ENCODE results near the gene BORCS5. TPM values are rescaled to one million over a fixed set of nuclear protein-coding genes. Genes with fewer than 3 reads are reported as not detected.

BORCS5 gene
- total and polyA plus RNA-seq, 2 experiments from 2014 or later = 7.7 to 14.1 TPM

- Histone ChIP-seq H3K9me3 (ENCODE audit: low read depth) (no peaks in the 10 kb centered on the region), H3K9ac (no peak overlapping the region), H2AFZ (no peak overlapping the region), H4K20me1 (ENCODE audit: insufficient read depth) (no peaks in the 10 kb centered on the region), H3K27ac (no peak overlapping the region), H3K79me2 (ENCODE audit: insufficient read depth) (no peaks in the 10 kb centered on the region), H3K4me1 (ENCODE audit: insufficient read depth) (no peaks in the 10 kb centered on the region), H3K9me2 (ENCODE audit: insufficient read depth) (no peaks in the 10 kb centered on the region), H3K36me3 (ENCODE audit: low read depth) (no peaks in the 10 kb centered on the region), H3K4me3 (no peak overlapping the region), H3F3A (ENCODE audit: insufficient read depth) (no peaks in the 10 kb centered on the region), H3K27me3 (replicated peaks; ENCODE audit: insufficient read depth) (no peaks in the 10 kb centered on the region), H3K4me2 (ENCODE audit: unreplicated experiment) (no peak overlapping the region)
- WGBS, 2 experiments (ENCODE audit: low coverage in 1 of 2, low lambda C conversion rate in 2 of 2, missing lambda C conversion rate in 2 of 2) = 97 to 100% methylated on average over 2 of the region's 2 CpGs
- DNase-seq = no peak
- TF ChIP-seq EZH2 (IDR thresholded peaks at IDR 0.05; ENCODE audit: insufficient read depth, poor library complexity, severe bottlenecking) (no peak), EZH2phosphoT487 (IDR thresholded peaks at IDR 0.05; ENCODE audit: insufficient read depth, low read depth) (no peak)
- in situ Hi-C loops (cut with MboI) = no loop called here
Measured at GRCh38 chr12:12450043-12450471, 93.2 kb downstream of the BORCS5 start.

- no peaks in the 10 kb centered on the region for H3K79me2 ChIP-seq (ENCODE audit: insufficient read depth)
- no peaks in the 10 kb centered on the region for H3K9me2 ChIP-seq (ENCODE audit: insufficient read depth)
- WGBS, 2 experiments (ENCODE audit: low coverage in 1 of 2, low lambda C conversion rate in 2 of 2, missing lambda C conversion rate in 2 of 2) = 86 to 89% methylated on average over 4 of the region's 4 CpGs
- no peak overlapping the region for H3K27ac ChIP-seq
- H3K36me3 ChIP-seq (ENCODE audit: low read depth) = no peaks in the 10 kb centered on the region
- DNase-seq = no peak
- no peak overlapping the region for H3K4me3 ChIP-seq
- no peaks in the 10 kb centered on the region for H3K4me1 ChIP-seq (ENCODE audit: insufficient read depth)
- no peaks in the 10 kb centered on the region for H4K20me1 ChIP-seq (ENCODE audit: insufficient read depth)
- H3K9ac ChIP-seq = no peak overlapping the region
- no peak overlapping the region for H3K4me2 ChIP-seq (ENCODE audit: unreplicated experiment)
- no peak overlapping the region for H2AFZ ChIP-seq
- H3F3A ChIP-seq (ENCODE audit: insufficient read depth) = no peaks in the 10 kb centered on the region
- H3K9me3 ChIP-seq (ENCODE audit: low read depth) = no peaks in the 10 kb centered on the region
- in situ Hi-C loops (cut with MboI) = no loop called here
- no peaks in the 10 kb centered on the region for H3K27me3 ChIP-seq (replicated peaks; ENCODE audit: insufficient read depth)
- TF ChIP-seq EZH2phosphoT487 (IDR thresholded peaks at IDR 0.05; ENCODE audit: insufficient read depth, low read depth) (no peak), EZH2 (IDR thresholded peaks at IDR 0.05; ENCODE audit: insufficient read depth, poor library complexity, severe bottlenecking) (no peak)
Measured at GRCh38 chr12:12451098-12451497, 94.2 kb downstream of the BORCS5 start.

DNA sequence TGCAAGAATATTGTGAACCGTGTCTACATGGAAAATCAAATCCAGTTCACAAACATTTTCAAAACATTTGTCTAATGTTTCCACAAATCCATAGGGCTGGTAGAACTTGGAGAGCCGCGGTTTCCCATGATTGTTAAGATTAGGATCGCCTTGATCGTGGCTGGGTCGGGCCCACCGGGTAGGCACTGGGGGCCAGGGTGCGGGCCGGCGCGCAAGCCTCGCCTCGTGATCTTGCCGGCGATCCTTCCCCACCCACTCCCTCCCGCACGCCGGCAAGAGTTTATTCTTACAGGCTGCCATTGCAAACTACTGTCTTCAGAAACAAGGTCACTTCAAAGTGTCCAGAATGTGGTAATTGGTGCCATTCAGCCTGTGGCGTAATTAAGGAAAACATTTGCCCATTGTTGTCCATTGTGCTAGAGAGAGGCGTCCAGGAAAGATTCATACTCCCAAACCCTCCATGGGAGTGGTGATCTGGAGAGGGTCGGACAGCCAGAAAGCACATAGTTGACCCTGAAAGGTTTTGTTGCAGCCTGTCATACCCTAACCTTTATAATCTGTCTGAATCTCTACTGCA lies 95.5 kb downstream of the BORCS5 start:
- H3K9me2 ChIP-seq (ENCODE audit: insufficient read depth) = no peaks in the 10 kb centered on the region
- TF ChIP-seq EZH2phosphoT487 (IDR thresholded peaks at IDR 0.05; ENCODE audit: insufficient read depth, low read depth) = no peak
- no peak for TF ChIP-seq EZH2 (IDR thresholded peaks at IDR 0.05; ENCODE audit: insufficient read depth, poor library complexity, severe bottlenecking)
- H3K9me3 ChIP-seq (ENCODE audit: low read depth) = no peaks in the 10 kb centered on the region
- H3K27me3 ChIP-seq (replicated peaks; ENCODE audit: insufficient read depth) = no peaks in the 10 kb centered on the region
- H3K4me2 ChIP-seq (ENCODE audit: unreplicated experiment) = no peak overlapping the region
- peaks cover 8% of the 10 kb centered on the region; the same call in 1 of the 2 replicates for H3F3A ChIP-seq (ENCODE audit: insufficient read depth)
- no peak for DNase-seq
- no peak overlapping the region for H3K9ac ChIP-seq
- H3K79me2 ChIP-seq (ENCODE audit: insufficient read depth) = no peaks in the 10 kb centered on the region
- no peak overlapping the region for H3K27ac ChIP-seq
- 93% methylated on average over 19 to 21 of the region's 21 CpGs for WGBS, 2 experiments (ENCODE audit: low coverage in 1 of 2, low lambda C conversion rate in 2 of 2, missing lambda C conversion rate in 2 of 2)
- H3K36me3 ChIP-seq (ENCODE audit: low read depth) = no peaks in the 10 kb centered on the region
- no peak overlapping the region for H2AFZ ChIP-seq
- peaks cover 5% of the 10 kb centered on the region; the same call in 1 of the 2 replicates for H3K4me1 ChIP-seq (ENCODE audit: insufficient read depth)
- in situ Hi-C loops (cut with MboI) = no loop called here
- no peak overlapping the region for H3K4me3 ChIP-seq
- no peaks in the 10 kb centered on the region for H4K20me1 ChIP-seq (ENCODE audit: insufficient read depth)

GRCh38 chr12:12453635-12454034 lies 96.8 kb downstream of the BORCS5 start:
- Histone ChIP-seq H2AFZ (no peak overlapping the region), H3K9me3 (ENCODE audit: low read depth) (no peaks in the 10 kb centered on the region), H3K27ac (no peak overlapping the region), H3F3A (ENCODE audit: insufficient read depth) (peaks cover 8% of the 10 kb centered on the region; the same call in 1 of the 2 replicates), H3K36me3 (ENCODE audit: low read depth) (no peaks in the 10 kb centered on the region), H3K27me3 (replicated peaks; ENCODE audit: insufficient read depth) (no peaks in the 10 kb centered on the region), H3K4me3 (no peak overlapping the region), H3K9me2 (ENCODE audit: insufficient read depth) (no peaks in the 10 kb centered on the region), H3K79me2 (ENCODE audit: insufficient read depth) (no peaks in the 10 kb centered on the region), H3K9ac (no peak overlapping the region), H3K4me2 (ENCODE audit: unreplicated experiment) (no peak overlapping the region), H4K20me1 (ENCODE audit: insufficient read depth) (no peaks in the 10 kb centered on the region), H3K4me1 (ENCODE audit: insufficient read depth) (peaks cover 5% of the 10 kb centered on the region; the same call in 1 of the 2 replicates)
- DNase-seq = no peak
- TF ChIP-seq EZH2 (IDR thresholded peaks at IDR 0.05; ENCODE audit: insufficient read depth, poor library complexity, severe bottlenecking) = no peak
- no peak for TF ChIP-seq EZH2phosphoT487 (IDR thresholded peaks at IDR 0.05; ENCODE audit: insufficient read depth, low read depth)
- in situ Hi-C loops (cut with MboI) = no loop called here
- 97 to 100% methylated on average over 1 of the region's 1 CpG for WGBS, 2 experiments (ENCODE audit: low coverage in 1 of 2, low lambda C conversion rate in 2 of 2, missing lambda C conversion rate in 2 of 2)

All from GM23248 (cell line).